Measurements from ENCODE around the gene PTP4A2.

DNA sequence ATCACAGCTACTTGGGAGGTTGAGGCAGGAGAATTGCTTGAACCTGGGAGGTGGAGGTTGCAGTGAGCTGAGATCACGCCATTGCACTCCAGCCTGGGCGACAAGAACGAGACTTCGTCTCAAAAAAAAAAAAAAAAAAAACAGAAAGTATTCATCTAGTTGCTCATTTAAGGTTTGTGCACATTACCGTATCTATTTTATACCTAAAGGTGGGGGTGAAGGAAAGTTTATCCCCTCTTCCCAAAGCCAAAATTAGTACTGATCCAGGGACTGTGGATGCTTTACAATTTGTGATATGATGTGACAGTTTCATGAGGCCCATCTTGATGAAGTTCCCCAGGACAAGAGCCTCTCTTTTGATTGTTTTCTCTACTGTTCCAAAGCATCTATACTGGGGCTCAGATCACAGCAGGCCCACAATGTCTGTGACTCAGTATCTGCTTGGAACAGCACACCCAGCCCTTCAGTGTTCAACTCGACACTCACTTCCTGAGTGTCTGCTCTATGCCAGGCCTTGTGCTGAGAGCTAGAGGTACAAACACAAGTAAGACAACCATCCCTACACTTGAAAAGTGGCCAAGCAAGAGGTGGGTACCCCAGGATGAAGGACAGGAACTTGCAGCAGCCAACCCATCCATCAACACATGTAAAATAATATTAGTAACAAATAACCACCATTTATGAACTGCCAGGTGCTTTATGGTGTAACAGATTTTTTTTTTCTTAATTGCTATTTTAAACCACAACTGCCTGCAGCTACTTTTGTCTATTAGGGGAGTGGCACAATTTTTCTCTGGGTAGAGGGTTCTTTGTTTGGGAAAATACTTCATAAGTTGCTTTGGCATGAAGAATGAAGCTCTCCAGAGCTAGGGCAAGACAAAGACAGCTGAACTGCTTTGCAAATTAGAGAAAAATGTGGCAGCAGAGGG, 46.5 kb upstream of the PTP4A2 start:
- no peak for TF ChIP-seq EZH2 (IDR thresholded peaks at IDR 0.05; ENCODE audit: insufficient read depth, low read length)
- TF ChIP-seq, protein P1, sequence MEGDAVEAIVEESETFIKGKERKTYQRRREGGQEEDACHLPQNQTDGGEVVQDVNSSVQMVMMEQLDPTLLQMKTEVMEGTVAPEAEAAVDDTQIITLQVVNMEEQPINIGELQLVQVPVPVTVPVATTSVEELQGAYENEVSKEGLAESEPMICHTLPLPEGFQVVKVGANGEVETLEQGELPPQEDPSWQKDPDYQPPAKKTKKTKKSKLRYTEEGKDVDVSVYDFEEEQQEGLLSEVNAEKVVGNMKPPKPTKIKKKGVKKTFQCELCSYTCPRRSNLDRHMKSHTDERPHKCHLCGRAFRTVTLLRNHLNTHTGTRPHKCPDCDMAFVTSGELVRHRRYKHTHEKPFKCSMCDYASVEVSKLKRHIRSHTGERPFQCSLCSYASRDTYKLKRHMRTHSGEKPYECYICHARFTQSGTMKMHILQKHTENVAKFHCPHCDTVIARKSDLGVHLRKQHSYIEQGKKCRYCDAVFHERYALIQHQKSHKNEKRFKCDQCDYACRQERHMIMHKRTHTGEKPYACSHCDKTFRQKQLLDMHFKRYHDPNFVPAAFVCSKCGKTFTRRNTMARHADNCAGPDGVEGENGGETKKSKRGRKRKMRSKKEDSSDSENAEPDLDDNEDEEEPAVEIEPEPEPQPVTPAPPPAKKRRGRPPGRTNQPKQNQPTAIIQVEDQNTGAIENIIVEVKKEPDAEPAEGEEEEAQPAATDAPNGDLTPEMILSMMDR (IDR thresholded peaks at IDR 0.05; ENCODE audit: insufficient read depth, low read depth, low read length), result no peak
